ENCODE results near the gene HECW1.

Gene HECW1

DNA sequence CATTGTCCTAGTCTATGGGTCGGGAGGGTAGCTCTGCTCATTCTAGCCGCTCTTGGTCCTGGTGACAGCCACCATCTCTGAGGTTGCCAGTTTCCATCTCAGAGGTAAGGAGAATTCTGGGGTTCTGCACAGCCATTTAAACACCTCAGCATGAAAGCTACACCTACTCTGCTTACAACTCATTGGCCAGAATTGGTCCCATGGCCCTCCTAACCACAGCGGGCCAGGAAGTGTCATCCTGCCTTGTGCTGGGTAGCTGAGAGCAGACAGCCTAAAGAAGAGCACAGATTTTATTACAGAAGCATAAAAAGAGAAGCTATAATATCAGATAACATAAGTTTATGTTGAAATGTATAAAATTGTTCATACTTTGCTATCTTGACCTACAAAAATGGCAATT is 152.7 kb downstream of the HECW1 start:
- no peak for DNase-seq (ENCODE audit: low read depth)

DNA sequence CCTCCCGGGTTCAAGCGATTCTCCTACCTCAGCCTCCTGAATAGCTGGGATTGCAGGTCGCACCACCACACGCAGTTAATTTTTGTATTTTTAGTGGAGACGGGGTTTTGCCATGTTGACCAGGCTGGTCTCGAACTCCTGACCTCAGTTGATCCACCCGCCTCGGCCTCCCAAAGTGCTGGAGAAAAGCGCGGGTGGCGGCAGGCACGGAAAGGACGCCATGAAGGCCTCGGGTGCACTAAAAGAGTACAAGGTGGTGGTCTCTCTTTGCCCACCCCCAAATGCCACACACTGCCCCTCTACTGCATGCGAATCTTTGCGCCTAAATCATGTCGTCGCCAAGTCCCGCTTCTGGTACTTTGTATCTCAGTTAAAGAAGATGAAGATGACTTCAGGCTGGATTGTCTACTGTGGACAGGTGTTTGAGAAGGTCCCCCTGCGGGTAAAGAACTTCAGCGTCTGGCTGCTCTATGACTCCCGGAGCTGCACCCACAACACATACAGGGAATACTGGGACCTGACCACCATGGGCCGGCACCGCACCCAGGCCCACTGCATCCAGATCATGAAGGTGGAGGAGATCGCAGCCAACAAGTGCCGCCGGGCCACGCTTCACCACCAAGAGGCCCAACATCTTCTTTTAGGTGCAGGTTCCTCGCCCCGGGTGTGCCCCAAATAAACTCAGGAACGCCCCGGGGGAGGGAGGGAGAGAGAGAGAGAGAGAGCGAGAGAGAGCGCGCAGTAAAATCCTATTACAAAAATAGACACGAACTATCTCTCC is 161.7 kb downstream of the HECW1 start:
- DNase-seq (ENCODE audit: low read depth) = no peak

DNA sequence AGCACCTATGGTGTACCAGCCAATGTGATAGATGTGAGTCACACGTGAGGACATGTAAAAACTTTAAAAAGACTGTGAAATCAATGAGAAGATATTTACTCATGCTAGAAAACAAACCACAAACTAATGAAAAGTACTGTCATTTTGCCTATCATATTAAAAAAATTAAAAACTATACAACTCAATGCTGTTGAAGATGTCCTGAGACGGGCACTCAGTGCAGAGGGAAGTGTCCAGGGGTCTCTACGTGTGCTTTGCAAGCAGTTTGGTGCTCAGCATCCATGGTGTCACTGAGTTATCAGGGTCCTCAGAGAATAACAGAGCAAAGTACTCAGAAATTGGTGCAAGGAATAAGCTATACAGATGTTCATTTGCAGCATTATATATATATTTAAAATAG is 162.3 kb downstream of the HECW1 start:
- no peak for DNase-seq (ENCODE audit: low read depth)

DNA sequence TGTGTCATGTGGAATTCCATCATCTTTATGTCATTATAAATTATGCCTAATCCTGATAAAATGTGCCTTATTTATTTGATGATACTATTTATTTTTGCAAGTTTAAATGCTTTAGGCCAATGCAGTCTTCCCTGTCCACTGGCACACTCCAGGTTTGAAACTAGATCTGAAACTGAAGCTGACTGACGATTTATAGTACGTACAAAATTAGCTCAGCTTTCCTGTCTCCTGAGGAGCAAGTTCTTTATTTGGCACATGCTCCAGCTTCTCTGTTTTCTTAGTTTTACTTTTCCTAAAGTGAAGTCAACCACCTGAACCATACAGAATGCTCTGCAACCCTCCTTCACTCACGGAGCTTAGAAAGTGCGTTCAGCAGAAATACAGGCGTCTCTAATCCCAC is 164.1 kb downstream of the HECW1 start:
- DNase-seq (ENCODE audit: low read depth) = no peak

DNA sequence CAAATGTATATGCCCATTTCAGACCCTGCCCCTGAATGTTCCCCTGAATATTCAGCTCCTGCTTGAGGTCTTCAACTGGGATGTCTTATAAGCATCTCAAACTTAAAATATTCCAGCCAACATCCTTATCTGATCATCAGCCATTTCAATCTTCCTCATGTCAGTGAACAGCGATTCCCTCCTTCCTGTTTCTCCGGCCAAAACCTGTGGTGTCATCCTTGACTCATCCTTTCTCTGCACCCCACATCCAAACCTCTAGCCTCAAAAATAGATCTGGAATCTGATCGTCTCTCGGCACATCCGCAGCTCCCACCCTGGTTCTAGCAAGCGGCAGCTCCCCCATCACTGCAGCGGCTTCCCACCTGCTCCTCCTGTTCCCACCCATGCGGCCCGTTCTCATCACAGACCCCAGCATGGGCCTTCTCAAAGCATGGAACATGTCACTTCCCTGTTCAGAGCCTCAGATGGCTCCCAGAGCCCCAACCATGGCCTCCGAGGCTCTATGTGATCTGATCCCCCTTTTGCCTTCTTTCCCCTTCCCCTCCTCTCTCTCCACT is 165.7 kb downstream of the HECW1 start:
- no peak for DNase-seq (ENCODE audit: low read depth)

DNA sequence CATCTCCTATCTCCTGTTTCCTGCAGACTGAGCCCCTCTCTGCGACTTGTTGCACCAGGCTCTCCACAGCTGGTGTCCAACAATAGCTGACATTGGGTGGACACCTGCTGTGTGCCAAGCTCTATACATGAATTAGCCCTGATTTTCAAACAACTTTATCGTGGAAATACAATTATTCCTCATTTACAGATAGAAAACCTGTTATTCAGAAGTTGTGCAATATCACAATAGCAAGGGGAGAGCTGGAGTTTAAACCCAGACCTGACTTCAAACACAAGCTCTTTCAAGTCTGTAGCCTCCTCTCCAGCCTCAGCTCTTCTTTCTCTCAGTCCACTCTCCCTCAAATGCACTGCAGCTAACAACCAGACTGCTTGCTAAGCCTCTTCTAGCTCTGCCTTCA is 168.8 kb downstream of the HECW1 start:
- DNase-seq (ENCODE audit: low read depth) = no peak

DNA sequence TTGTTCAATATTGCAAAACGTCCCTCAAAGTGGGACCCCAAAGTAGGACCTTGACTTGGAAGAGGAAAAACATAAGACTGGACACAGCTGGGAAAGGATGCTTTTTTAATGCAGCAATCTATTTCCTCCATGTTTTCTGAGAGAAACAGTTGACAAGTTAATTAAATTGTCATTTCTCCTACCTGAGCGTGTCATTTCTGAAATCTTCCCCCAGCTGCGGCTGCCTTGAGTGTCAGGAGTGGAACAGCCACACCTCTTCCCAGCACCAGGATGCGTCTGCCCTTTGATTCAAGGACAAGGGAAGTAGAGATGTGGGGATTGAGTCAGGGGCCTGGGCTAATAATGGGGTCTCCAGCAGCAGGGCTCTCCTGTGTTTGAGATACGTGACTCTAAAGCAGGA is 171.3 kb downstream of the HECW1 start:
- no peak for DNase-seq (ENCODE audit: low read depth)

DNA sequence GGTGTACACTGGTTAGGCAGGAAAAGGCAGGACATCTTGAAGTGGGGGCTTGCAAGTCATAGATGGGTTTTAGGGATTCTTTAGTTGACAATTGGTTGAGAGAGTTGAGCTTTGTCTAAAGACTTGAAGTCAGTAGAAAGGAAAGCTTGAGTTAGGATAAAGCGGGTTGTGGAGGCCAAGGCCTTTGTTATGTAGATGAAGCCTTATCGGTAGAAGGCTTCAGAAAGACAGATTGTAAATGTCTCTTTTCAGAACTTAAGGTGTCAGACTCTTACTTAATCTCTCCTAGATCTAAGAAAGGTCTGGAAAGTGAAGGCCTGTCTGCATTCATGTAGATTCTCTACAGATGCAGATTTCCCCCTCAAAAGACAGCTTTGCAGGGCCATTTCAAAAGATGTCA is 177.4 kb downstream of the HECW1 start:
- DNase-seq (ENCODE audit: low read depth) = no peak

DNA sequence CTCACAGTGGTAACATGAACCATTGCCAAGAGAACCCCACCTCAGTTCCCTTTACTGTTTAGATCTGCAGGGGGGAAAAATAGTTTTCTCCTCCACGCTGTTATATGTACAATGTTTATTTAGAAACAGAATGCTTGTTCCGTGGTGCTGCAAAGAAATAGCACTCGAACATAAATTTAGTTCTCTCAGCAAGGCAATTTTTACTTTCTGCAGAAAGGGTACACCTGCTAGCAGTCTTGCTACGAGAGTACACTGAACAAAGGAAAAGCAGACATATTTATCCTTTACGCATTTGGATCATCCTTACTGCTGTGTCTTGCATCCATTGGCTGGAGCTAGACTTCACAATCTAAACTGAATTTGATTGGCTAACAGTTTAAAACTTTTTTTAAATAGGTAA is 178.5 kb downstream of the HECW1 start:
- no peak for DNase-seq (ENCODE audit: low read depth)

DNA sequence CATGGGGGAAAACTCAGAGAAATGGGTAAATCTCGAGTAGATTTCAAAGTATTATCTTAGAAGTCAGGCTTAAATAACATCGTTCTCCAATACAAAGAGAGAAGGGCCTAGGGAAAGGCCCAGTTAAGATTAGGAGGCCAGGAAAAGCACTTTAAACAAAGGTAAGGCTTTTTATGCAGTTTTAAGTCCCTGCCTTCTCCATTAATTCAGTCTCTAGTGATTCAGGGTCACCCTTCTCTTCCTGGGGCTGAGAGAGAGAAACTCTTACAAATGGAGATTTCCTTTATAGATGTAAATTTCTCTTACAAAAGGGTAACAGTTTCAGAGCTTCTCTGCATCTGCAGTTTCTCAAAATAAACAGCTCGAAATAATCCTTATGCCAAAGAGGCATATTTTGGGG is 179.3 kb downstream of the HECW1 start:
- no peak for DNase-seq (ENCODE audit: low read depth)

DNA sequence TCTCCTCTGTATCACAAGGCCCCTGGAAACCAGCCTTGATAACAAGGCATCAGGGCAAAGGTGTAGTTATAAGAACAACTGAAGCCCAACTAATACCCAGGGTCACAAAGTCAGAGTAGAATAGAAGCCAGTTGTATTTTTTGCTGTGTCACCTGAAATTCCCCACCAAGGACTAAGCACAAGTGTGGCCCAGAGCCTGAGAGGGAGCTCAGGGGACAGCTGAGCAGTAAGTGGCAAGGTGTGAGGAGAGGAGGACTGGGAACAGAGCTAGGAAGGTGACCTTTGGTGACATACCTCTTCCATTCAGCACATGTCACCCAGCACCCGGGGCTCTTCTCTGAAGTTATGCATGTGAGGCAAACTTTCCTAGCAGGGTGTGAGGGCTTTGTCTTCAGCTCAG is 179.9 kb downstream of the HECW1 start:
- no peak for DNase-seq (ENCODE audit: low read depth)

DNA sequence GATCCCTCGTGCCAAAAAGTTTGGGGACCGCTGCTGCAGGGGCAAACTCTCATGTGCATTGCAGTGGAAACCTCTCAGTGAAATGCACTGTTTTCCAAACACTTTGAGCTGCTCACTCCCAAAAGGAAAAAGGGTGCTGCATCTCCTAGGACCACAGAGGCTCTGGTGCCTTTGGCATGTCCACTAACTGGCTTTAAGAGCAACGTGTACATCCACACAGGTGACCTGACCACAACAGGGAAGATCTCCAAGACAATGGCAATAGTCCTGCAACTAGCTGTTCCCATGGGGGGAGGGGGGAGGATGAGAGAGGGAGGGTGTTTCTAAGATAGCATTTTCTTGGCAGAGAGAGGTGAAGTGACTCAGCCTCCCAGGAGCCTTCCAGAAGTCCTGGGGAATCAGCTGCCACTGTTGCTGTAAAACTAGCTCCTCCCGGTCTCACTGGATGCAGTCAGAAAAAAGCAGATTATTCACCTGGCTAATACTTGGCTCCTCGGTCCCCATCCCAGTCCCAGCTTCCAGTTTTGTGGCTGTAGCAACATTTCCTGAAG is 181.7 kb downstream of the HECW1 start:
- DNase-seq (ENCODE audit: low read depth) = no peak

DNA sequence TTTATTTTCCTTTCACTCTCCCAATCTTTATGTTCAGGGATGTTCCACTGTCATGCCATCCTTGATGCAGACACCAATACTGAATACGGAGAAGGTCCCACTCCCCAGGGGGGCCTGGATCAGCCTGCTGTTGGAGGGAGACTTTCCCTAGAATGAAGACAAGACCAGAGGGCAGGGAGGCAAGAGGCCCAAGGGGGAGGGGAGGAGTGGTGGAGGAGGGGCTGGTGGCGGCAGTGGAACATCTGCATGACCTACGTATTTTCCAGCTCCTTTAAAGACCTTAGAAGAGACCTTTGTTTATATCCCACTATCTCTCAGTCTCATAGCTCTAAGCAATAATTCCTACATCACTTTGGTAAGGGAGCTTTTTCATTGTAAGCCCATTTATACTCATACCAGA is 183.0 kb downstream of the HECW1 start:
- no peak for DNase-seq (ENCODE audit: low read depth)

DNA sequence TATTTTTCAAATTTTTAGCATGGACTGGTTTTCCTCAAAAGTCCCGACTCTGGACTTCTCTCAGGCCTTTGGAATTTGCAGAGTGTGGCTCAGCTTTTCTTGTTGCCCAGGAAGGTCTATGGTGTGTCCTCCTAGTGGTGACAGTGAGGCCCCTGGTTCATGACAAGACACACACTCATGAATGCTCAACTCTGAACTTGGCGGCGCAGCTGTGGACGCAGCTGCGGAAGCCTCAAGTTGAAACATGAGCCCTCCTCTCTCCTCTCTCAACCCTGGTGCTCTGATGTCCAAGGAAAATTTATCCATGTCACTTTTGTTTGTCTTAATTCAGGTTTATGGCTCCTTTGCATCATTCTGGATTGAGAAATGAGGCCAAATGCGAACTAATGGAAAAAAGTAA is 183.9 kb downstream of the HECW1 start:
- DNase-seq (ENCODE audit: low read depth) = no peak

DNA sequence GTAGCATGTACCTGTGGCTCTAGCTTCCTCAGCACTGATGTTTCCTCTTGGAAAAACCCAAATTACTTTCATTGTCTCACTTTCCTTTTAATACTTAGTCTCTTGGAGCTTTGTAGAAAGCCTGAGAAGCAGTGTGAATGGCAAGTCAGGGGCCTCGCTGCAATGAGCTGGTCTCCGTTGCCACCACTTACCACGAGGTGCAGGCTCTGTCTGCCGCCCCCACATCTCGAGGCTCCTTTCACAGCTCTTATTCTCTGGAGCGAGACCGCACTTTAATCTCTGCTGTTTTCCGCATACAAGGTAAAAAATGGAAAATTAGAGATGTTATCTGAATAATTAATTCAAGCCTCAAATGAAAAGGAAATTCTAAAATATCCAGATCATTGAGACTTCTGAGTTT is 186.2 kb downstream of the HECW1 start:
- no peak for DNase-seq (ENCODE audit: low read depth)

DNA sequence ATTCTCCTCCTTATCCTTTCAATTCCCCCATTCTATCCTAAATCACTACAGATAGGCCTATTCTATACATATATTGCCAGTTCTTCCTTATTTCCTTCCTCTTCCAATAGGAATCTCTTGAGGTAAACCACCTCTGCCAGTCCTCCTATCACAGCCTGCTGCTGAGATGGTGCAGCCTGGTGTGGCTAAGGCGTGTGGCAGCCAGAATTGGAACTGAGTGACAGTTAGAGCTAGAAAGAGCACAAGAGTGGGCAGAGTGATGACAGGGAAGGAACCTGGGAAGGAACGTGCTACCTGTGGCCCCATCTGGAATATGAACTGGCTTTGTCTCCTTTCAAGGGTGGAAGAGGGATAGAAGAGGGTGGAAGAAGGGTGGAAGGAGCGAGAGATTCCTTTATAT is 187.7 kb downstream of the HECW1 start:
- no peak for DNase-seq (ENCODE audit: low read depth)

DNA sequence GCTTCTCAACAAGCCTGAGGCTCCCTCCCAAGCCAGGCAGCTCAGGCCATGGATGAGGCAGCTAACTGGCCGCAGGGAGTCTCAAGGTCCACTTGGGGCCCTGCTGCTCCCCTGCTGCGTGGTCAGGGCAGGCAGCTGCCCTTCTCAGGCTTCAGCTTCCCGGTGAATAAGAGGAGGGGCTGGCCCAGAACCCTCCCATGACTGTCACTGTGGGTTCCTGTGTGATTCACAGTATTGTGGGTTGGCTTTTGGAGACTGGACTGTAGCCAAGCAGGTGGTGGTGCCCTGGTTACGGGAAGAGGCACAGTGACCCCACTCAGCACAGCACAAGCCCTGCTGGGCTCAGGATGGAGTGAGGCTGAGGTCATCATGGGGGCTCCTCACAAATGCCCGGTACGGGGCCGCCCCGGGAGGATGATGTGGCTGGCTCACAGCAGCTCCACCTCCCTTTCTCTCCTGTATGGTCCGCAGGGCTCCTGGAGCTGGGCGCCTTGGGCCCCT is 189.8 kb downstream of the HECW1 start:
- no peak for DNase-seq (ENCODE audit: low read depth)

DNA sequence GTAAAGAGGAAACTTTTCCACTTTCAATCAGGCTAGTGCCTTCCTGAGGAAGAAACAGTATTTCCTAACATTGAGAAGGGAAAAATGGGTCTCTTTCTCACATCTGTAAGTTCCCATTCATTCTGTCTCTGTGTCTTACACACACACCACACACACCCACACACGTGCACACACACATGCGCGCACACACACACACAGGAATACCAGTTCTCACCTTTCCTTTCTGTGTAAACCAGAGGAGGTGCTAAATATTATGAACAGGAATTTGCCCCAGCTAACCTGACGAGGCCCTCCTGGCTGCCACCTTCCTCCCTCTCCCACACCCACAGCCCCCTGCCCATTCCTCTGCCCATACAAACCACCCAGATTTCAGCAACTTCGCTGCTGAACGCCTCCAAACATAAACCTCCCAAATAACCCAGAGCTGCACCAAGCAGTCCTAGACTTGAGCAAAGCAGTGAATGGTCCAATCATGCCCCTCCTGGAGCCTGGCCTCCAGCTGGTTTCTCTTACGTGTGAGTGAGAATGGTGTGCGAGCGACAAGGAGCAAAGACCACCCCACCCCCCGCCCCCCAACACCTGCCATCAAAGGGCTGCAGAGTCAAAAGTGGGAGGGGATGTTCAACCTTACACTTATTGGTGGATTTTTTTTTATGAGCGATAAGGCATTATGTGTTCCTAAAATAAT is 190.5 kb downstream of the HECW1 start:
- no peak for DNase-seq (ENCODE audit: low read depth)

DNA sequence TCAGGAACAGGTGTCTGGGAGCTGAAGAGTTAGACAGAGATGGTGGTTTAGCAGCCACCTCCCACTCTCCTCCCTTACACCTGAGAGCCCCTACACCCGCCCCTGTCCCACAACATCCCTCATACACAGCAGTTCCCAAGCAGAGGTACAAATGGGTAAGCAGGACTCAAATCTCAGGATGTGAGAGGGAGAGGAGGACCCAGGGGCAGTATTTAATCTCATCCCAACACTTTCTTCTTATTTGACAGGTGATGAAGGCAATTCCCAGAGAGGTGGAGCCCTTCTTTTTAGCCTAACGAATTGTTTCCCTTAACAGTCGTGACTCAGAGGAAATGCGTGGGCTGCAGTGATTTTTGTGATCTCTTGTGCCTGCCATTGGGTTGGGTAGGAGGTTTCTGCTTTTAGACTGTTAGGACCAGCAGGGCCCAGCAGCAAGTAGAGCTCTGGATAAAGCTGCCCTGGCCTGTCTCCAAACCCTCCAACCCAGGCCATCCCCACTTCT is 191.3 kb downstream of the HECW1 start:
- DNase-seq (ENCODE audit: low read depth) = no peak

DNA sequence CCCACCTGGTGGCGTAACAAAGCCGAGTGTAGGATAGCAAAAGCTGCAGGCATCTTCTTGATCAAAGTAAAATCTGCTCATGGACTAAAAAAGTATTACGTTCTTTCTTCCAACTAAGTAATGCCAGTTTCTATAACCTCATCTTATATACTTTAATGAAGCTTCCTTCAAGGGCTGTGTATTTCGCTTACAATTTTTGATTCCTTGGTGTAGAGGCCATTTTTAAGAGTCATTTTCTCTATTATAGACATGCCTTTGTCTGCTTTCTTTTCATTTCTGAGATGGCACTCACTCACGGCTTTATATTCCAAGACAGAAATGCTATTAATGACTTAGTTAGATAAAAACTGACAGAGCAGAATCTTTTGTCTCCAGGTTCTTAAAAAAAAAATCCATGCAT is 194.0 kb downstream of the HECW1 start:
- no peak for DNase-seq (ENCODE audit: low read depth)

DNA sequence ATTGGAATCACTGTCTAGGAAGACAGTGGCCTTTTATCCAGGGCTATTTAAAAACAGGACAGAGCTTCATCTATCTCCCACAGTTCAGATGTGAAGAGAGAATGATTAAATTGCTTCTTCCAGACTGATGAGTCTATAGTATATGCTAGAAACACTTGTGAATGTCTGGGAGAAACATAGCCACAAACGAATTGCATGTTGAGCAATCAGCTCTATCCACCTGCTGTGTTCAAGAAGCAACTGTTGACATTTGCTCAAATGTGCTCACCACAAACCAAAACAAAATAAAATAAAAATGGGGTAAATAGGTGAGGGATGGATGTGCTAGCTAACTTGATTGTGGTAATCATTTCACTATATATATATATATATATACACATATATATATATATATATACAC is 195.1 kb downstream of the HECW1 start:
- no peak for DNase-seq (ENCODE audit: low read depth)

DNA sequence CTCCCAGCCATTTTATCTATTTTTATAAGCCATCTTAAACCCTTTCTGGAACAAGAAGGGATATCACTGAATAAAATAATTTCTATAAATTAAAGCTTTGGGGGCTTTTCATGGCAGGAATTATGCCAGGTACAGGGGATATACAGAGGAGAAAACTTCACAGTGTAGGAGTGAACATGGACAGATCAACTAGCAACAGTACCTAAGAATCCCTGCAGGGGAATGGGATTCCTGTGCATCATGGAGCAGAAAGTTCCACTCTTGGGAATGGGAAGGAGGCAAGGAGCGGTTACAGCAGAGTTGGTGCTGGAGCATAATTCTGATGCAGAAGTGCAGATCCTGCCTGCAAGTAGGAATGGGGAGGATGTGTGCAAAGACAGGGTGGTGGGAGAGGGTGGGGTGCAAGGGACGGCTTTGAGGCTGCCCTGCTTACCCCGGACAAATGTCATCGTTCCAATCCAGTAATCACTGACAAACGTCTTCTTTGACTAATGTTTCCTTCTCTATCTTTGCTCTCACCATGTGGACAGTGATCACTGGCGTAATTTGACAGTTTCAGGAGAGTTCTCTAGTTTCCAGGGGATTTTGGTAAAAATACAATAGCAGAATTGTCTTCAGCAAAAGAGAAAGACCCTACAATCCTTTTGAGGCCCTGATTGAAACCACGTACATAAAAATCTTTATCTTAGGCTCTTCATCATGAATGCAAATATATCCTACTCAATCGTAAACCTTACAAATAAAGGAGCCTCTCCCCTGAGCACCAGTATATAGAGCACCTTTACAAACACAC is 196.7 kb downstream of the HECW1 start:
- no peak for DNase-seq (ENCODE audit: low read depth)

Measured in activated T-helper 9 cell treated with anti-CD3 and anti-CD28 coated beads, Interleukin-2, amount 50 U/mL, for 16 hours (primary cell).